ENCODE results near the gene KCNMA1.

The KCNMA1 gene

DNA sequence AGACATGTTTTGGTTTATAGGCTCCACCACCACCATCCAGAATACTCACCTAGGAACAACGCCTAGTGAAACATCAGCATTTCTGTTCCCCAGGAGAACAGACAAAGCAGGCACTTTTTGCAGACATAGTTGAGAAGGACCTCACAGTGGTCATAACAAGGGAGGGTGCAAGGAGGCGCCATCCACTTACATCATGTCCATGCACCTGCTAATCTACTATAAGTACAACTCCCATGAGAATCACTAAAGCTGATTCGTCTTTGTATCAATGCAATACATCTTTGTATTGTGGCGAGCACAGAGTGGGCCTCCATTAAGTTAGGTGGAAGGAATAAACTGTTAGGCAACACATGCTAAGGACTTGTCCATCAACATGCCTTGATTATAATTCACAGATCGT lies 207.1 kb downstream of the KCNMA1 start:
- in situ Hi-C loops (cut with HindIII; ENCODE audit: low sequenced_read_pairs) = no loop called here
- no peak overlapping the region for H3K4me3 ChIP-seq (ENCODE audit: low read depth, low read length)
- TF ChIP-seq, protein P1, sequence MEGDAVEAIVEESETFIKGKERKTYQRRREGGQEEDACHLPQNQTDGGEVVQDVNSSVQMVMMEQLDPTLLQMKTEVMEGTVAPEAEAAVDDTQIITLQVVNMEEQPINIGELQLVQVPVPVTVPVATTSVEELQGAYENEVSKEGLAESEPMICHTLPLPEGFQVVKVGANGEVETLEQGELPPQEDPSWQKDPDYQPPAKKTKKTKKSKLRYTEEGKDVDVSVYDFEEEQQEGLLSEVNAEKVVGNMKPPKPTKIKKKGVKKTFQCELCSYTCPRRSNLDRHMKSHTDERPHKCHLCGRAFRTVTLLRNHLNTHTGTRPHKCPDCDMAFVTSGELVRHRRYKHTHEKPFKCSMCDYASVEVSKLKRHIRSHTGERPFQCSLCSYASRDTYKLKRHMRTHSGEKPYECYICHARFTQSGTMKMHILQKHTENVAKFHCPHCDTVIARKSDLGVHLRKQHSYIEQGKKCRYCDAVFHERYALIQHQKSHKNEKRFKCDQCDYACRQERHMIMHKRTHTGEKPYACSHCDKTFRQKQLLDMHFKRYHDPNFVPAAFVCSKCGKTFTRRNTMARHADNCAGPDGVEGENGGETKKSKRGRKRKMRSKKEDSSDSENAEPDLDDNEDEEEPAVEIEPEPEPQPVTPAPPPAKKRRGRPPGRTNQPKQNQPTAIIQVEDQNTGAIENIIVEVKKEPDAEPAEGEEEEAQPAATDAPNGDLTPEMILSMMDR (IDR thresholded peaks at IDR 0.05; ENCODE audit: low read depth, low read length) = no peak
- DNase-seq (ENCODE audit: low read depth, low spot score) = no peak

GRCh38 chr10:77428691-77429395 lies 208.8 kb downstream of the KCNMA1 start:
- H3K4me3 ChIP-seq (ENCODE audit: low read depth, low read length) = no peak overlapping the region
- in situ Hi-C loops (cut with HindIII; ENCODE audit: low sequenced_read_pairs) = no loop called here
- DNase-seq (ENCODE audit: low read depth, low spot score) = peak; percentile 81
- TF ChIP-seq, protein P1 (IDR thresholded peaks at IDR 0.05; ENCODE audit: low read depth, low read length) = peak; percentile 89

GRCh38 chr10:77424257-77424656 lies 213.4 kb downstream of the KCNMA1 start:
- in situ Hi-C loops (cut with HindIII; ENCODE audit: low sequenced_read_pairs) = no loop called here
- TF ChIP-seq, protein P1 (IDR thresholded peaks at IDR 0.05; ENCODE audit: low read depth, low read length) = no peak

DNA sequence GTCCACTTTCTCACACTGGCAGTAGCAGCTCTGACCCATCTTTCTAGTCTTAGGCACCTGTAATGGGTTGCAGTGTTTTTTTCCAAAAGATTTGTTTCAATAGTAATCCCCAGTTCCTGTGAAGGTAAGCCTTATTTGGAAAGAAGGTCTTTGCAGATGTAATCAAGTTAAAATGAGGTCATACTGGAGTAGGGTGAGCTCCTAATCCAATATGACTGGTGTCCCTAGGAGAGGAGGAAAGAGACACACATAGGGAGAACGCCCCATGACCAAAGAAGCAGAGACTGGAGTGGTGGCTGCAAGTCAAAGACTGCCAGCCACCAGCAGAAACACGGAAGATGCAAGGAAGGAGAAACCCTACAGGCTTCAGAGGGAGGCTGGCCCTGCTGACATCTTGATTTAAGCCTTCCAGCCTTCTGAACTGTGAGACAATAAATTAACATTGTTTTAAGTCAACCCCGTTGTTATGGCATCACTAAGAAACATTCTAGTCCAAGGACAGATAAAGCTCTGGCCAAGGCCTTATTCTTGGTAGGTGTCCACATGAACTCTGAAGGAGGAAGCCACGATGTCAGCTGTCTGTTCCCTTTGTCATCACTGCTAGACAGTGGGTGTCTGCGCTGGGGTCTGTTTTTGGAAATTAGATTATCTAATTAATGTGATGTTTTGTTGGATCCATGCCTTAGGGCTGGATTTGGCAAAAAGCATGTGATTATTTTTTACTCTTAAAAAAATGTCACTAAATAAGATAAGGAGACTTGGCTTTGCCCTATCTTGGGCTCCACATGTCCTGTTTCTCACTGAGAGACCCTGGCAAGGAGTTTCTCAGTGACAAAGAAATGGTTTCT lies 214.9 kb downstream of the KCNMA1 start:
- no peak overlapping the region for H3K4me3 ChIP-seq (ENCODE audit: low read depth, low read length)
- in situ Hi-C loops (cut with HindIII; ENCODE audit: low sequenced_read_pairs) = no loop called here
- TF ChIP-seq, protein P1 (IDR thresholded peaks at IDR 0.05; ENCODE audit: low read depth, low read length) = no peak
- DNase-seq (ENCODE audit: low read depth, low spot score) = no peak

More at GRCh38 chr10:77424257-77424656, 213.4 kb downstream of the KCNMA1 start:
- DNase-seq (ENCODE audit: low read depth, low spot score) = no peak
- H3K4me3 ChIP-seq (ENCODE audit: low read depth, low read length) = no peak overlapping the region

- no peak overlapping the region for H3K4me3 ChIP-seq (ENCODE audit: low read depth, low read length)
- no peak for DNase-seq (ENCODE audit: low read depth, low spot score)
- TF ChIP-seq, protein P1 (IDR thresholded peaks at IDR 0.05; ENCODE audit: low read depth, low read length) = no peak
- in situ Hi-C loops (cut with HindIII; ENCODE audit: low sequenced_read_pairs) = no loop called here
Observed at GRCh38 chr10:77421591-77421990, 216.0 kb downstream of the KCNMA1 start.

DNA sequence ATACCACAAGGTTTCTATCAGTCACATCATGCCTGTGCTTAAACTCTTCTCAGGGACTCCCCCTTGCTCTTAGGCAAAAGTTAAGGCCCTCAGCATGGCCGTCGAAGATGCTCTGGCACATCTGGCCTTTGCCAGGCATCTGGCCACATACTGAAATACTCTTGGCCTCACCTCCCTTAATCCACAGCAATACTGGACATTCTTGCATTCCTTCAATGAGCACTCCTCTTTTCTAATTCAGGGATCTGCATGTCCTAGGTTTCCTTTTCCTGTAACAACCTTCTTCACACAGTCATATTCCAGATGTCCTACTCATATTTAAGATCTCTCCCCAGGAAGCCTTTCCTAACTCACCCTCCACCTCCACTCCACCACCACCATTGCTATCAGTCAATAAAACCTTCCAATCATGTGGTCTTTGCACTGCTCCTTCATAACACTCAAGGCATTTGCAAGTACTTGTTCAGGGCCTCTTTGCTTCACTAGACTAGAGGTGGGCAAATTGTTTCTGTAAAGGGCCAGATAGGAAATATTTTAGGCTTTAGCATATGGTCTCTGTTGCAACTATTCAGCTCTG lies 216.6 kb downstream of the KCNMA1 start:
- TF ChIP-seq, protein P1 (IDR thresholded peaks at IDR 0.05; ENCODE audit: low read depth, low read length) = no peak
- in situ Hi-C loops (cut with HindIII; ENCODE audit: low sequenced_read_pairs) = no loop called here
- no peak overlapping the region for H3K4me3 ChIP-seq (ENCODE audit: low read depth, low read length)
- DNase-seq (ENCODE audit: low read depth, low spot score) = no peak
